ENCODE measurements around the gene SLC16A8.

SLC16A8 gene

GRCh38 chr22:38071421-38072321 lies 12.3 kb downstream of the SLC16A8 start:
- no peak for DNase-seq

- DNase-seq: no peak
Observed at GRCh38 chr22:38070250-38070921, 13.6 kb downstream of the SLC16A8 start.

DNA sequence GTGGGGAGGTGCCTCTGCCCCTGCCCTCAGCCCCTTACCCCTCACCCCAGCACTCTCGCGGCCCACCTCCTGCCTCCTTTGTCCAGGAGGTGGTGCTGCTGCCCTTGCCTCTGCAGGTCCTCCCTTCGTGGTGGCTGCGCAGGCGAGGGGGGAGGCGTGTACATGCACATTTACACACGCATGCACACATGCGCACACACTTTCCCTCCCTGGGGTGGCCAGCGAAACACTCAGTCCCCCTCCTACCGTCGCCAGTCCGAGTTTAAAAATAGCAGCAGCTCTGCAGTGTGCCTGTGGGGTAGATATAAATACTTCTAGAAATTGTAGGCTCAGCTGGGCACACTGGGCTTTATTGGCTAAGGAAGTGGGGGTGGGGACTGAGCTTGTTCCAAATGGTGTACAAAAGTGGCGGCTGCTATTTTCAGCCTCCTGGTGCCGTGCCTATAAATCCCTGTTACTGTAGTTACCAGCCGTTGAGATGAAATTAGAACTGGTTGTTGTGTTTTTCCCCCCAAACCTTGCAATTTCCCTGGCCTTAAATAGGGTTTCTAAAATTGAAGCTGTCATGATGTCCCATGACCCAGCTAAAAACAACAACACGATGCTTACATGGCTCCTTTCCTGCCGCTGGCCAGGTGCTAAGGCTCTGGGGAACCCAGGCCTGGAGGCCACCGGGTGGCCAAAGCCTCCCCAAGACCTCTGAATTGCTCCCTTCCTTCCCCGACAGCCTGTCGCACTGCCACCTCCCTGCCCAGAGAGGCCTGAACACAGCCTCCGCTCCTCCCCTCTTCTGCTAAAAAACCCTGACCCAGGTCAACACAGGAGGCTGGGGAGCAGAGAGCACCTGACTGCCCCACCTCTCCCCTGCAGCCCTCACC lies 14.4 kb downstream of the SLC16A8 start:
- DNase-seq: no peak

DNA sequence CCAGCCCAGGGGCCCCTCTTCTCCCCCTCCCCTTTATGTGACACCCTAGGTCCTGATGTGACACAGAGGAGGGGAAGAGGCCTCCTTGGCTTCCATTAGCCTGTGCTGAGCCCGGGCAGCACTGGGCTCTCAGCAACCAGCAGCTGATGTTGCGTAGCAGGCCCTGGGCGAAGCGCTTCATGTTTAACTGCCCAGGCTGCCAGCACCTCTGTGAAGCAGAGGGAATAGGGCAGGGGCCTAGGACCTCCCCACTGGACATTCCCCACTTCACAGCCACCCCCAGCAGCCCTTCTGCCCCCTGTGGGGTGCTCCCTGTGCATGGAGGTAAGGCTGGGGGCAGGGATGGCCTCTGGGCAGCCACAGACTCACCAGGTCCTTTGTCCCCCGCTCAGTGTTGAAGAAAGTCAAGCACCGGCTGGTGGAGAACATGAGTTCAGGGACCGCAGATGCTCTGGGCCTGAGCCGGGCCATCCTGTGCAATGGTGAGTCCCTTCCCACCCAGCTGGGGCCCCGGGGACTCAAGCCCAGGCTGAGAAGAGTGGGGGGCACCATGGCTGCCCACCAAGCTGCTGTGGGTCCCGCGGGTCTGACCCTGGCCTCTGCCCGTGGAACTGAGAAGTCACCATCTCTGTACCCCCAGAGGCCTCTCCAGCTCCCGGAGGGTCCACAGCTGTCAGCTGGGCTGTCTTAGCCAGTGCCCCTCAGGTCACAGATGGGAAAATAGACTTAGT lies 15.2 kb downstream of the SLC16A8 start:
- DNase-seq: no peak

GRCh38 chr22:38067761-38068360 lies 16.1 kb downstream of the SLC16A8 start:
- DNase-seq: no peak

GRCh38 chr22:38067028-38067415 lies 17.0 kb downstream of the SLC16A8 start:
- no peak for DNase-seq

DNA sequence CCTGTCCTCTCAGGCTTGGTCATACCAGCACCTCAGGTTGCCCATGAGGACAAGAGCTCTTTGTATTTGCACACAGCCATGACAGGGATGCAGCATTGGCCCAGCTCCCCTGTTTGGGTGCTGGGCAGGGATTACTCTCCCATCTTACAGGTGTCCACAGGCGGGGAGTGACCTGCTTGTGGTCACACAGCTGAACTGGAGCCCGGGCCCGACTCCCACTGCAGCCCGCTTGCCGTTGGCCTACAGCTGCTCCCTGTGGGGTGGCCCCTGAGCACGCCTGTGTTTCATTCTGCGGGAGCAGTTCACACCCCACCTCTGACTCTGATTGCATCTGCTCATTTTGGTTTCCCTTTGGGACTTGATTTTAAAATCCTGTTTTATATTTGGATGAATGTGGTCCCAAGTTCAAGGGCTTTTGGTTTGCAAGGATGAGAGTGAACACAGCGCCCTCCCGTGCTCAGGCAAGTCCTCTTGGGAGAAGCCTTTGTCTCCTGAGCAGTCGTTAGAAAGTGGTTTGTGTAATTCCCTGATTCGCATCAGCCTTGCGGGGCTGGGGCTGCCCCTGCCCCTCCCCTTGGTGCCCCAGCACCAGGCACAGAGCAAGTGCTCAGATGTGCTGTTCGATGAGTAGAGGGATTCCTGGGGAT lies 17.5 kb downstream of the SLC16A8 start:
- no peak for DNase-seq

DNA sequence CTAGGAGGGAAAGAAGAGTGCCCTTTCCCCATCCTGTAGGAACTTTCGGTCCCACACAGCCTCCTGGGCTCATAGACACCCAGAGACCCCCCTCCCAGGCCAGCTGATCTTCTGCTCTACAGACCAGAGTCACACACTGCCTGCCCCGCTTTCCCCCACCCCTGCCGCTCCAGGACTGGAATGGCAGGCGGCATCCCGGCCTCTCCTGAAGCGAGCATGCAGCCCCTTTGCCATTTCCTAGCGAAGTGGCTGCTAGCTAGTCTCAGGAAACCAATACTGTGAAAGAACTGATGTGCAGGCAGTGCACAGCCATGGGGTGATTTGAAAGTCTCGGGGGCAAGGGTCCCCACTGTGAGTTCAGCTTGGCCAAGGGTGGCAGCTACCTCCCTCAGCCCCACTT lies 18.4 kb downstream of the SLC16A8 start:
- no peak for DNase-seq

DNA sequence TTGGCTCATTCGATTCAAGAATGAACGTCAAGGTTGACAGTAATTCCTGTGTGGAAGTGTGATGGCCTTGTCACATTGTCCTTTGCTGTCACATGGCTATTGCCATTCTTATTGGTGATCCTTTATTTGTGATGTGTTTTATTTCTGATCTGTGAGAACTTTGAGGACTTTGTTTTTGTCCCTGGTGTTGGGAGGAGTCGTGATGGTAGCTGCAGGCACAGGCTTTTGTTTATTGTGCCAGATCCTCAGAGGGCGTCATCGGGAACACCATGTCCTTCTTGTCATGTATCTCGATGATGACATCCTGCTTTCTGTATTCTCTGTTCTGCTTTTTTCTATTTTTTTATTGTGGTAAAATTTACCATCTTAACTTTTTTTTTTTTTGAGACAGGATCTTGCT lies 21.2 kb downstream of the SLC16A8 start:
- no peak for DNase-seq

DNA sequence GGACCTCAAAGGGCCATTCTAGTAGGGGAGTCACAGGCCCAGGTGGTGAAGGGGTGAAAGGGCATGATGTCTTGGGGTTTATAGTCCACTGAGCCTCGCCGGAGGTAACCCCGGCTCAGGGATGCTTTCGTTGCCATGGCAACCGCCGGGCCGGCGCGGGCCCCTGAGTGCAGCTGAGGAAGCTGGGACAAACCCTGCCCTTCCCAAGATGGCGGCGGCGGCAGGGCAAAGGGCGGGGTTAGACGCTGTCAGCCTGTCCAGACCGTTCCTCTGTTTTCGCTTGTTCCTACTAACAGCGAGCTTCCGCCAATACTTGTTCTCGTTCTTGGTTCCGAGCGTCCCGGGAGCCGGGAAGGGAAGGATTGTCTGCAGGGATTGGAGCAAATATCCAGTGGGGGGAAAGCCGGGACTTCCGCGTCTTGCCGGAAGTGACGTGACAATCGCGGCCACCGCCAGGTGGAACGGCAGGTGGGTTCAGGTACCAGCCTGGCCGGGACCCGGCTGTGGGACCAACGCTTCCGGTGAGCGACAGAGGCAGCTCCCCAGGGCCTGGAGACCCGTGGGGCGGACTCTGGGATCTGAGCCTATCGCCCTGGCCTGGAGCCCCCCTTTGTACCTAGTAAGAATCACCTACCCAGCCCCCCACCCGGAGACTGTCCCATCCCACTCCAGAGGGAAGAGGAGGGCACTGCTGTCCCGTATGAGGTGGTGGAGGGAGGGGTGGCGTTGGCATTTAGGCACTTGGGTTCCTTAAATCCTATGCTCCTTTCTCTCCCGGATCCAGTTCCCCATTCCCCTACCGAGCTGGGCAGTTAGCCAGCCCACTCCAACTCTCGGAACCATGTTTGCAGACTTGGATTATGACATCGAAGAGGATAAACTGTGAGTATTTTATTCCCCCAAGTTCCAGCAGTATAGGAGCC lies 26.8 kb downstream of the SLC16A8 start, which contains the start of gene PICK1:
PICK1 (plus strand) TSS at position 436 of the 923 bp plus-strand sequence; CDS start at position 842, 406 bp downstream.
- DNase-seq: peak; percentile 63

GRCh38 chr22:38051900-38052862 lies 31.8 kb downstream of the SLC16A8 start:
- peak; percentile 67 for DNase-seq

- no peak for DNase-seq
Observed at GRCh38 chr22:38051261-38051660, 32.7 kb downstream of the SLC16A8 start.

DNA sequence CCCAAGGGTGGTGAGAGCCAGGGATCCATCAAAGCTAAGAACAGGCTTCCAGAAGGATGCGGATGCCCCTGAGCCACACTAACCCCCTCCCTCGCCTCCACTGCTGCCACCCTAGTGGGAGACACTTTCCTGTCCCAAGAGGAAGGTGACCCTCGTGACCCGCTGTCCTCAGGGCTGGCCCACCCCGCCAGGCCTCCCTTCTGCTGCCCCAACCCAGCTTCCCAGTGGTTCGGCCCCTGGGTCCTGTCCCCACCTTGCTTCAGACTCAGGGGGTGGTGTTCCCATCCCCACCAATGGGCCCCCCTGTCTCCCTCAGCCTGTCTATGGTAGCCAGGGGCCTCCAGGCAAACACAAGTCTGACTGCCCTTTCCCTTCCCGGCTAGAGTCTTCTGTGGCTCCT lies 33.3 kb downstream of the SLC16A8 start:
- no peak for DNase-seq

DNA sequence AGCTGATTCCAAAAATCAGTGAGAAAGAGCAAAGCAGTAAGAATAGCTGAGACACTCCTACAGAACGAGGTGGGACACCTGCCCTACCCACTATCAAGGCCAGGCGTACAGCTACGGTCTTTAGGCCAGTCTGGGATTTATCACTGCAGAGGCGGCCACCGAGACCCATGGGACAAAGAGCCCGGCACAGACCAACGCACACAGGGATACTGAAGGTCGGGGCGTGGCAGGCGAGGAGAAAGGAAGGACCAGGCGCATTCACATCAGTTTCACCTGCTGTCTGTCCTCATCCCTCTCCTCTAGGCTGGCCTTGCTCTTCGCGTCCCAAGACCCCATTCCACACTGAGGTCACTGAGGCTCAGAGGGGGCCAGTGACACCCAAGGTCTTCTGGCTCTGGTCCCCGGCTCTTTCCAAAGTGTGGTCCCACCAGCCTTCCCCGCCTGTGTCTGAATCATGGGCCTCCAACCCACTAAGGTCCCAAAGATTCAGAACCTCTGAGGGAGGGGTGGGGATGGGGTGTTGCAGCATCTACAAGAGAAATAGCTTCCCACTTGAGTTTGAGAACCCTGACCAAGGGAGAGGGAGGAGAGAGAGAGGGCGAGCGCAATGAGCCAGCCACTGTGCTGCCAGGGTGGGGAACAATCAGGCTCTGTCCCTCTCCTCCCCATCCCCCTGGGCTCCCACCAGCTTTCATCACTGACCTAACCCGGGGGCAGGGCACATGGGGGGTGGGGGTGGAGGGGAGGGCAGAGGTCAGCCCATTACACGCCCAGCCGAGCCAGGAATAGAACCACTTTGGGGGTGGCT lies 34.0 kb downstream of the SLC16A8 start:
- no peak for DNase-seq

- no peak for DNase-seq
Observed at GRCh38 chr22:38046070-38046748, 37.8 kb downstream of the SLC16A8 start.

GRCh38 chr22:38043151-38044039 lies 40.6 kb downstream of the SLC16A8 start:
- DNase-seq: no peak

- DNase-seq: no peak
Observed at GRCh38 chr22:38042488-38042790, 41.5 kb downstream of the SLC16A8 start.

Measured in activated T-cell treated with anti-CD3 and anti-CD28 coated beads for 4 hours (primary cell).